Brain microvascular endothelial cell (primary cell): Measurements from ENCODE around the gene UBE2H.

Experiments used
- DNase-seq: peaks from one replicate; pipeline ENCODE4 v3.0.0-alpha.2; 2020
- H3K27ac ChIP-seq: fragments of 250-450 bp; sonication (Bioruptor Pico); 2 replicates; pipeline ENCODE4 v1.5.1; 2020; ENCODE audit warnings: mild to moderate bottlenecking, moderate library complexity
- H3K27me3 ChIP-seq: fragments of 250-450 bp; sonication (Bioruptor Pico); replicated peaks from 2 replicates; pipeline ENCODE4 v1.5.1; 2020; ENCODE audit warnings: mild to moderate bottlenecking
- H3K36me3 ChIP-seq: fragments of 250-450 bp; sonication (Bioruptor Pico); replicated peaks from 2 replicates; pipeline ENCODE4 v1.5.1; 2020; ENCODE audit warnings: mild to moderate bottlenecking
- H3K4me3 ChIP-seq: 2 replicates; pipeline ENCODE4 v1.5.1; 2011; ENCODE audit warnings: low read depth, mild to moderate bottlenecking, control low read depth, low read length, moderate library complexity
- in situ Hi-C: cut with HindIII; loops from 2 replicates; pipeline ENCODE4 v1.10.0; 2017; ENCODE audit warnings: low sequenced_read_pairs, low pct_ligation_motif_present
- TF ChIP-seq, protein P1 (sequence below): IDR thresholded peaks from 2 replicates; pipeline ENCODE4 v1.5.1; 2011; ENCODE audit warnings: low read depth, mild to moderate bottlenecking, moderate library complexity, low read length, control low read depth, inconsistent platforms; ENCODE audit errors: missing control alignments

UBE2H gene

DNA sequence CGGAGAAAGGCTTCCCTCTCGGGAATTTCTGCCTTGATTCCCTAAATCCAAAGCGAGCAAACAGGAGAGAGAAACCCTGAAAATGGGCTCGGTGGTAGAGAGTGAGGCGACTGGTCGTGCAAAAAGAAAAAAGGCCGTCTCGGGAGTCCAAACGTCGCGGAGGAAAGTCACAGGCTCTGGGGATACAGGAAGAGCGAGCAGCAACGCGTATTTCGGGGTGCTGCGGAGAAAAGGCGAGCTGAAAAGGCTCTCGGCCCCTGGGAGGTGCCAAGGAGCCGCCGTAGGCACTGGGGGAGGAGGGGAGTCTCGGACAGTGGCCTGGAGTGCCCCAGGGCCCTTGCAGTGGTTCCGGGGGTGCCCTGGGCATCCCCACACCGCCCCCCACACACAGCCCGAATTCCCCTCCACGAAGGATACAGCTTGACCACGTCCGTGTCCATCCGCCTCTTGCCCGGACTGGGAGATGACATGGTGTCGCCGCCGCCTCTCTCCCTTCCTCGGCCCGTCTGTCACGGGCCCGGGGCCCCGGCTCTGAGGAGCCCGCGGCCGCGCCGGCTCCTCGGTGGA, 591 bp downstream of the UBE2H start:
- no peak for DNase-seq
- TF ChIP-seq, protein P1, sequence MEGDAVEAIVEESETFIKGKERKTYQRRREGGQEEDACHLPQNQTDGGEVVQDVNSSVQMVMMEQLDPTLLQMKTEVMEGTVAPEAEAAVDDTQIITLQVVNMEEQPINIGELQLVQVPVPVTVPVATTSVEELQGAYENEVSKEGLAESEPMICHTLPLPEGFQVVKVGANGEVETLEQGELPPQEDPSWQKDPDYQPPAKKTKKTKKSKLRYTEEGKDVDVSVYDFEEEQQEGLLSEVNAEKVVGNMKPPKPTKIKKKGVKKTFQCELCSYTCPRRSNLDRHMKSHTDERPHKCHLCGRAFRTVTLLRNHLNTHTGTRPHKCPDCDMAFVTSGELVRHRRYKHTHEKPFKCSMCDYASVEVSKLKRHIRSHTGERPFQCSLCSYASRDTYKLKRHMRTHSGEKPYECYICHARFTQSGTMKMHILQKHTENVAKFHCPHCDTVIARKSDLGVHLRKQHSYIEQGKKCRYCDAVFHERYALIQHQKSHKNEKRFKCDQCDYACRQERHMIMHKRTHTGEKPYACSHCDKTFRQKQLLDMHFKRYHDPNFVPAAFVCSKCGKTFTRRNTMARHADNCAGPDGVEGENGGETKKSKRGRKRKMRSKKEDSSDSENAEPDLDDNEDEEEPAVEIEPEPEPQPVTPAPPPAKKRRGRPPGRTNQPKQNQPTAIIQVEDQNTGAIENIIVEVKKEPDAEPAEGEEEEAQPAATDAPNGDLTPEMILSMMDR: no peak
- H3K27me3 ChIP-seq: no peaks in the 10 kb centered on the region
- H3K36me3 ChIP-seq: no peaks in the 10 kb centered on the region
- peak overlapping the region; percentile 88 for H3K4me3 ChIP-seq
- in situ Hi-C loops: no loop called here
- peak overlapping the region; percentile 78 for H3K27ac ChIP-seq

- H3K27me3 ChIP-seq: no peaks in the 10 kb centered on the region
- DNase-seq: peak; percentile 11
- peak overlapping the region; percentile 78 for H3K27ac ChIP-seq
- TF ChIP-seq, protein P1: no peak
- in situ Hi-C loops: no loop called here
- no peaks in the 10 kb centered on the region for H3K36me3 ChIP-seq
- H3K4me3 ChIP-seq: peak overlapping the region; percentile 88
These were observed 1.3 kb downstream of the UBE2H start for GRCh38 chr7:129951226-129952085.

DNA sequence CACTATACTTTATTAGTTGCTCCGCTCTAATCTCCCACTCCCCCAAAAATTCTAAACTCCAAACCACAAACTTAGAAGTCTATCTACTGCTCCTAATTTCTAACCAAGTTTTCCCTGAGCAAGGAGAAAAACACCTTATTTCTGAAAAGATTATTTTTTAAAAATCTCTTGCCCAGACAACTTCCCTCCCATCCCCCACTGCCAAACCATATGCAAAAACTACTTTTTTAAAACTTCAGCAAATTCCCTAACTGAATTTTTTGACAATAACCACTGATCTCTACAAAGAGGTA, 1.9 kb downstream of the UBE2H start:
- in situ Hi-C loops: no loop called here
- Histone ChIP-seq H3K4me3 (peak overlapping the region; percentile 88), H3K27me3 (no peaks in the 10 kb centered on the region), H3K27ac (peak overlapping the region; percentile 78), H3K36me3 (no peaks in the 10 kb centered on the region)
- DNase-seq: no peak
- TF ChIP-seq, protein P1: no peak

DNA sequence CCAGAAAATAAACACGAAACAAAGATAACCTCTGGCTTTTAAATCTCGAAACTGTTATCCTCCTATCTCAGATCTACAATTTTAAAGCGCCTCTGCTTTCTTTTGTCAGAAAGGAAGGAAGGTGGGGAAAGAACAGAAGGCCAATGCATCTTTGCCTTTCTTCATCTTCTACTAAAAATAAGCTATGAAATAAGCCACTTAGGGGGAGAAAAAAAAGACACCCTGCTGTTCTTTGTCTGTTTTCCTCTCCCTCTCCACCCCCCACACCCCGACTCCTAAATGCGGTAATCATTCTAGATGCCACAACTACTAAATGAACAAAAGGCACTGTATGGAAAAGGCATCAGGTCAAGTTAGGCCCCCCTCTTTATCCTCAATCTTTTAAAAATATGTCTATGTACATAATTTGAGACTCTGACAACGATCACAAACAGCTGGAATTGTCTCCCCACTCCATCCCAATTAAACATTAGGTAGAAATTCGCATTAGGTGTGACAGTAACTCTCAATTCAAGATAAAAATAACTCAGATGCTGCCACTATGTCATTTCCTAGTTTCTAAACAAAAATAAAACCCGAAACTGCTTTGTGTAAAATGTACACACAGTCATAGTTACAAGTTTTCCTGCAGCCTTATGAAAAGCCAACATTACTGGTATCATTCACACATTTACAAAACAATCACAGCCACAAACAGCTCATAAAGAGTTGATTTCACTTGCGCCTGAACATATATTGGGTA, 2.4 kb downstream of the UBE2H start:
- Histone ChIP-seq H3K4me3 (peak overlapping the region; percentile 88), H3K27ac (peak overlapping the region; percentile 78), H3K27me3 (no peaks in the 10 kb centered on the region), H3K36me3 (no peaks in the 10 kb centered on the region)
- DNase-seq: peak; percentile 21
- in situ Hi-C loops: no loop called here
- TF ChIP-seq, protein P1: no peak

DNA sequence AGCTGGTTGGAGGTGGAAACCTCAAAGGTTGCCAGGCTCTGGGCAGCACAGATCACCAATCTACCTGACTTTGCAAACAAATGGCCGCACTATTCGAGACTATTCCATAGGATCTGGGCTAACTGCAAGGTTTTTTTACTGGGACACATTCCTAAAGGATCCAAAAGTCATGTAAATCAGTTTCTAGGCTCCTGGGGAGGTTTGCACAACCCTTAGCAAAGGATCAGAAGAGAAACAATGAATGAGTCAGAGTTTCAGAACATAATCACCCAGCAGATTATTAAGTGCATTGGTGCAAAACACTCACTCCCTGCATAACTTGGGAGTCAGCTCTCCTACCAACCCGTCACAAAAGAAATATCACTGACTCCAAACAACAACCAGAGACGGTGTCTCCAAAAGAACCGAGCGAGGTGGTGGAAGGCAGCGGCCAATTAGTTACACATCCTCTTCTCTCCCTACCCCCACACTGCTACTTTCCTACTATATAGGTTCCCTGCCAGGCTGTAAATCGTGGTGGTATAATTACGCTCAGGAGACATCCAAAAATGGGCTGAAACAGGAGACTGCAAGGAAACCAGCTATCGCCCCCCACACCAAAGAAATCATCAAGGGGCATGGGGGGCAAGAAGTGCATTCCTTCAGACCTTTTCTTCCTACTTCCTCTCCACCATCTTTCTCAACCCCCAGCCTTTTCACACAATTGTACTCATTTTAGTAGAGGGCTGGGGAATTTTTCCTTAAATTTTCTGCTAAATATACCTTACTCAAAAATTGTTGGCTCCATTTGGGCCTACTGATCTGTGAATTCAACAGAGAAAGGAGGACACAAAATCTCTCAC, 3.2 kb downstream of the UBE2H start:
- H3K27me3 ChIP-seq: no peaks in the 10 kb centered on the region
- no peaks in the 10 kb centered on the region for H3K36me3 ChIP-seq
- peak overlapping the region; percentile 88 for H3K4me3 ChIP-seq
- TF ChIP-seq, protein P1: no peak
- H3K27ac ChIP-seq: peak overlapping the region; percentile 78
- in situ Hi-C loops: no loop called here
- DNase-seq: peak; percentile 60
